Hepatocyte (in vitro differentiated cells): ENCODE measurements around the gene BEST2. TPM values are rescaled to one million over a fixed set of nuclear protein-coding genes. Genes with fewer than 3 reads are reported as not detected.

Experiments used
- DNase-seq: peaks from one replicate; pipeline ENCODE4 v3.0.0-alpha.2; 2016; ENCODE audit warnings: low spot score
- H2AFZ ChIP-seq: fragments of 200-600 bp; sonication (generic); 2 replicates; pipeline ENCODE4 v1.6.0; 2016; ENCODE audit warnings: antibody characterized with exemption, mild to moderate bottlenecking
- H3K27ac ChIP-seq: fragments of 200-600 bp; sonication (generic); 2 replicates; pipeline ENCODE4 v1.5.1; 2016; ENCODE audit warnings: mild to moderate bottlenecking
- H3K27me3 ChIP-seq: fragments of 200-600 bp; sonication (generic); 2 replicates; pipeline ENCODE4 v1.6.1; 2016
- H3K36me3 ChIP-seq: fragments of 200-600 bp; sonication (generic); replicated peaks from 2 replicates; pipeline ENCODE4 v1.5.1; 2016; ENCODE audit warnings: low read depth; ENCODE audit not compliant: insufficient read depth
- H3K4me1 ChIP-seq: fragments of 200-600 bp; sonication (generic); 2 replicates; pipeline ENCODE4 v1.5.1; 2016; ENCODE audit warnings: mild to moderate bottlenecking, moderate library complexity; ENCODE audit not compliant: insufficient read depth
- H3K4me2 ChIP-seq: fragments of 200-600 bp; sonication (generic); 2 replicates; pipeline ENCODE4 v1.6.0; 2016
- H3K4me3 ChIP-seq: fragments of 200-600 bp; sonication (generic); 2 replicates; pipeline ENCODE4 v1.5.1; 2016; ENCODE audit warnings: mild to moderate bottlenecking
- H3K79me2 ChIP-seq: fragments of 200-600 bp; sonication (generic); 2 replicates; pipeline ENCODE4 v1.6.0; 2017; ENCODE audit warnings: mild to moderate bottlenecking
- H3K9me2 ChIP-seq: fragments of 200-600 bp; sonication (generic); replicated peaks from 2 replicates; pipeline ENCODE4 v1.6.0; 2017; ENCODE audit warnings: mild to moderate bottlenecking; ENCODE audit not compliant: insufficient read depth
- H3K9me3 ChIP-seq: fragments of 200-600 bp; sonication (generic); 2 replicates; pipeline ENCODE4 v1.5.1; 2016; ENCODE audit warnings: low read depth, mild to moderate bottlenecking
- H4K20me1 ChIP-seq: fragments of 200-600 bp; sonication (generic); 2 replicates; pipeline ENCODE4 v1.6.0; 2016; ENCODE audit warnings: mild to moderate bottlenecking; ENCODE audit not compliant: insufficient read depth, poor library complexity, severe bottlenecking
- EZH2 ChIP-seq: fragments of 200-600 bp; sonication (generic); IDR thresholded peaks from 2 replicates; pipeline ENCODE4 v1.6.1; 2016; ENCODE audit warnings: antibody characterized with exemption, mild to moderate bottlenecking, borderline replicate concordance
- EZH2phosphoT487 ChIP-seq: fragments of 200-600 bp; sonication (generic); IDR thresholded peaks from one replicate; pipeline ENCODE4 v1.6.1; 2018; ENCODE audit warnings: antibody characterized with exemption, mild to moderate bottlenecking, low read depth, moderate library complexity; ENCODE audit not compliant: unreplicated experiment, severe bottlenecking
- whole genome bisulfite sequencing: methylation state at CpG from one replicate; pipeline ENCODE4 v1.1.6; 2016; ENCODE audit warnings: low lambda C conversion rate; ENCODE audit errors: missing lambda C conversion rate; 5-methylcytosine and 5-hydroxymethylcytosine counted together
- polyA plus RNA-seq: library from polyadenylated mRNA; unstranded; fragments of >200 nt; fragmentation: Nextera tagmentation; extraction: Ambion mirVana; gene quantifications from 2 replicates; pipeline ENCODE4 v1.2.1, GENCODE V29; 2016
- total RNA-seq: library from RNA; depleted of rRNA; stranded (reverse); fragments of >200 nt; gene quantifications from 2 replicates; pipeline ENCODE4 v1.2.3, GENCODE V29; 2014
- TF ChIP-seq, protein P1 (sequence below): fragments of 200-600 bp; sonication (generic); IDR thresholded peaks from 2 replicates; pipeline ENCODE4 v1.5.1; 2016; ENCODE audit warnings: antibody characterized with exemption, mild to moderate bottlenecking; ENCODE audit not compliant: poor library complexity

Gene BEST2
- total and polyA plus RNA-seq, 2 experiments from 2014 or later: not detected

DNA sequence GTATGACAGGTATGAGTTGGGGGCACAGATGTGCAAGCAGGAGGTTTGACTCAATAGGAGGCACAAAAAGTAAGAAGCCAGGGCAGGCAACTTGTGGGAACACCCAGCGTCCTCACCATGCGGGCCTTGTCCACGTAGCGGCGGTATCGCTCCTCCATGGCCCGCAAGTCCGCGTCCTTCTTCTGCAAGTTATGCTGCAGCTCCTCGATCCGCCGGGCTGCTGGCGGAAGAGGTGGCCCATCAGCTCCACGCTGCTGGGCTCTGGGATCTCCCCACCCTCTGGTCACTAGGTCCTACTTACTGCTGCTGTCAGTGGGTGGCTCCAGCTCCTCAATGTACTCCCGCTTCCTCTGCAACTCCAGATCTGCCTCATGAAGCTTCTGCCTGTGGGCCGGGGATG, 13.1 kb downstream of the BEST2 start:
- no peaks in the 10 kb centered on the region for H3K79me2 ChIP-seq
- H3K9me3 ChIP-seq: no peaks in the 10 kb centered on the region
- 95% methylated on average over 16 of the region's 16 CpGs for whole genome bisulfite sequencing
- no peak for TF ChIP-seq EZH2
- TF ChIP-seq, protein P1, sequence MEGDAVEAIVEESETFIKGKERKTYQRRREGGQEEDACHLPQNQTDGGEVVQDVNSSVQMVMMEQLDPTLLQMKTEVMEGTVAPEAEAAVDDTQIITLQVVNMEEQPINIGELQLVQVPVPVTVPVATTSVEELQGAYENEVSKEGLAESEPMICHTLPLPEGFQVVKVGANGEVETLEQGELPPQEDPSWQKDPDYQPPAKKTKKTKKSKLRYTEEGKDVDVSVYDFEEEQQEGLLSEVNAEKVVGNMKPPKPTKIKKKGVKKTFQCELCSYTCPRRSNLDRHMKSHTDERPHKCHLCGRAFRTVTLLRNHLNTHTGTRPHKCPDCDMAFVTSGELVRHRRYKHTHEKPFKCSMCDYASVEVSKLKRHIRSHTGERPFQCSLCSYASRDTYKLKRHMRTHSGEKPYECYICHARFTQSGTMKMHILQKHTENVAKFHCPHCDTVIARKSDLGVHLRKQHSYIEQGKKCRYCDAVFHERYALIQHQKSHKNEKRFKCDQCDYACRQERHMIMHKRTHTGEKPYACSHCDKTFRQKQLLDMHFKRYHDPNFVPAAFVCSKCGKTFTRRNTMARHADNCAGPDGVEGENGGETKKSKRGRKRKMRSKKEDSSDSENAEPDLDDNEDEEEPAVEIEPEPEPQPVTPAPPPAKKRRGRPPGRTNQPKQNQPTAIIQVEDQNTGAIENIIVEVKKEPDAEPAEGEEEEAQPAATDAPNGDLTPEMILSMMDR: no peak
- TF ChIP-seq EZH2phosphoT487: no peak
- H3K4me3 ChIP-seq: no peak overlapping the region
- no peaks in the 10 kb centered on the region for H4K20me1 ChIP-seq
- H3K27ac ChIP-seq: no peak overlapping the region
- DNase-seq: no peak
- H2AFZ ChIP-seq: no peak overlapping the region
- no peaks in the 10 kb centered on the region for H3K9me2 ChIP-seq
- no peaks in the 10 kb centered on the region for H3K36me3 ChIP-seq
- H3K4me1 ChIP-seq: no peaks in the 10 kb centered on the region
- no peak overlapping the region for H3K4me2 ChIP-seq
- H3K27me3 ChIP-seq: no peaks in the 10 kb centered on the region

DNA sequence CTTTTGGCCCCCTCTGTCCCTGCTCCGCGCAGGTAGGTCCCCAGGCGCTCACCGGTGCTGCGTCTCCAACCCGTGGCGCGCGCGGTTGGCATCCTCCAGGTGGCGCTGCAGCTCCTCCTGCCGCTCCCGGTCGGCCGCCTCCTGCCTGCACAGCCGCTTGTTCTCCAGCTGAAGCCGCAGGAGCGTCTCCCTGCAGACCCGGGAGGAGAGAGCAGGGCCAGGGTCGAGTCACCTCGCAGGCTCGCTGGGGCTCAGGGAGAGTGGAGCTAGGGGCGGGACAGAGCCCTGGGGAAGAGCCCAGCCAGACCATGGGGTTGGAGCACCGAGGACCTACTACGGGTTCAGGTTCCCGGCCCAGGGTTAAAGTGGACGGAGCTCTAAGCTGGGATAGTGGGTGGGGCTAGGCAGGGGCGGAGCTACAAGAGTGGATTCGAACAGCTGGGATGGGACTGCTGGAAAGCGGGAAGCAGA, 14.5 kb downstream of the BEST2 start:
- Histone ChIP-seq H3K36me3 (no peaks in the 10 kb centered on the region), H3K27ac (no peak overlapping the region), H3K4me1 (no peaks in the 10 kb centered on the region), H3K27me3 (no peaks in the 10 kb centered on the region), H3K79me2 (no peaks in the 10 kb centered on the region), H3K4me2 (peak overlapping the region; percentile 86), H2AFZ (no peak overlapping the region), H3K9me3 (no peaks in the 10 kb centered on the region), H3K9me2 (no peaks in the 10 kb centered on the region), H4K20me1 (no peaks in the 10 kb centered on the region), H3K4me3 (no peak overlapping the region)
- WGBS: 27% methylated on average over 29 of the region's 30 CpGs
- TF ChIP-seq EZH2: no peak
- no peak for TF ChIP-seq EZH2phosphoT487
- TF ChIP-seq, protein P1: peak; percentile 63
- DNase-seq: peak; percentile 85

DNA sequence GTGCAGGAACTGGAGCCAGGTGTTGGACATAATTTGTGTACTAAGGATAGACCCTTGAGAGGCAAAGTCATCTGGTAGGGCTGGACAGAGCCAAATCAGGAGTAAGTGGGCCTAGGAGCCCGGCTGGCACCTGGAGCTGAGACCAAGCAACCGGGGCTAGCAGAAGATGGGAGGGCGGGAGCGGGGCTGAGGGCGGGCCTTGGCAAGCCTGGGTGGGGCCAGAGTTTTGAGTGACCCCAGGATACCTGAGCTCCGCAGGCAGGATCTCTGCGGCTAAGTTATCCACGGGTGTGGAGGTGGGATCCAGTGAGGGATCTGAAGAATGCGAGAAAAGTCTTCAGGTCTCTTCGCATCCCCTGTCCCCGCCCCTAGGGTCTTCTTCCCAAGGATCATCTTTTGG, 15.6 kb downstream of the BEST2 start:
- 91% methylated on average over 8 of the region's 11 CpGs for WGBS
- Histone ChIP-seq H3K36me3 (no peaks in the 10 kb centered on the region), H3K27me3 (no peaks in the 10 kb centered on the region), H3K9me2 (no peaks in the 10 kb centered on the region), H3K9me3 (no peaks in the 10 kb centered on the region), H2AFZ (no peak overlapping the region), H3K27ac (no peak overlapping the region), H3K4me2 (no peak overlapping the region), H3K4me3 (no peak overlapping the region), H3K79me2 (no peaks in the 10 kb centered on the region), H4K20me1 (no peaks in the 10 kb centered on the region), H3K4me1 (no peaks in the 10 kb centered on the region)
- TF ChIP-seq, protein P1: no peak
- DNase-seq: no peak

DNA sequence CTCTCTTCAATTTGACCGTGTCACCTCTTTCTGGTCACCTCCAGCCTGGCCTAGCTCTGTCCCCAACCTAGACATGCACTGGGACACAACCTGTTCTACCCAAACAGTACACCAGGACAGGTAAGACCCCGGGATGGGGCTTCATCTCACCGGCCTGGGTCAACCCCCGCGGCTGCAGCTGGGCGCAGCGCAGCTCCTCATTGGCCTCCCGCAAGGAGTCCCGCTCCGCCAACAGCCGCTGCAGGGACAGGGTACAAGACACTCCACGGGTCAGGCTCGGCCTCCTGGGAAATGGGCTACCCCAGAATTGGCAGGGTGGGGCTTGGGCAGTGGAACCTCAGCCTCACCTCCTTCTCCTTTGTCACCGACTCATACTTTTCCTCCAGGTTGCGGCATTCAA, 16.1 kb downstream of the BEST2 start:
- Histone ChIP-seq H3K27ac (no peak overlapping the region), H3K4me3 (no peak overlapping the region), H3K4me1 (no peaks in the 10 kb centered on the region), H3K27me3 (no peaks in the 10 kb centered on the region), H3K9me2 (no peaks in the 10 kb centered on the region), H2AFZ (no peak overlapping the region), H3K79me2 (no peaks in the 10 kb centered on the region), H4K20me1 (no peaks in the 10 kb centered on the region), H3K4me2 (no peak overlapping the region), H3K36me3 (no peaks in the 10 kb centered on the region), H3K9me3 (no peaks in the 10 kb centered on the region)
- WGBS: 98% methylated on average over 13 of the region's 15 CpGs
- TF ChIP-seq, protein P1: no peak
- DNase-seq: no peak
